SJSA1 (cell line): ENCODE results near the gene LAMA3. TPM values are rescaled to one million over a fixed set of nuclear protein-coding genes. Genes with fewer than 3 reads are reported as not detected.

Experiments used
- DNase-seq, 2 experiments: peaks; one replicate each; pipeline ENCODE4 v3.0.0-alpha.2; 2015 to 2020; ENCODE audit warnings: low spot score in 2 of 2, low read depth in 1 of 2
- H3K27ac ChIP-seq: fragments of 250-450 bp; sonication (Bioruptor Pico); 2 replicates; pipeline ENCODE4 v1.5.1; 2020; ENCODE audit warnings: mild to moderate bottlenecking, moderate library complexity
- H3K27me3 ChIP-seq: fragments of 250-450 bp; sonication (Bioruptor Pico); replicated peaks from 2 replicates; pipeline ENCODE4 v1.5.1; 2020; ENCODE audit warnings: mild to moderate bottlenecking, moderate library complexity
- H3K36me3 ChIP-seq: fragments of 250-450 bp; sonication (Bioruptor Pico); 2 replicates; pipeline ENCODE4 v1.5.1; 2020; ENCODE audit warnings: mild to moderate bottlenecking
- H3K4me1 ChIP-seq: fragments of 250-450 bp; sonication (Bioruptor Pico); replicated peaks from 2 replicates; pipeline ENCODE4 v1.6.1; 2021; ENCODE audit warnings: mild to moderate bottlenecking
- H3K4me3 ChIP-seq: fragments of 250-450 bp; sonication (Bioruptor Pico); 2 replicates; pipeline ENCODE4 v1.5.1; 2020; ENCODE audit warnings: mild to moderate bottlenecking
- H3K9me3 ChIP-seq: fragments of 250-450 bp; sonication (Bioruptor Pico); replicated peaks from 2 replicates; pipeline ENCODE4 v1.5.1; 2020; ENCODE audit warnings: mild to moderate bottlenecking
- total RNA-seq: library from RNA; depleted of rRNA; stranded (reverse); fragments of >200 nt; shearing (Covaris generic); gene quantifications from 2 replicates; pipeline ENCODE4 v1.2.3, GENCODE V29; 2014

LAMA3 gene
- total RNA-seq, 1 experiment from 2014 or later = 0.61 TPM

DNA sequence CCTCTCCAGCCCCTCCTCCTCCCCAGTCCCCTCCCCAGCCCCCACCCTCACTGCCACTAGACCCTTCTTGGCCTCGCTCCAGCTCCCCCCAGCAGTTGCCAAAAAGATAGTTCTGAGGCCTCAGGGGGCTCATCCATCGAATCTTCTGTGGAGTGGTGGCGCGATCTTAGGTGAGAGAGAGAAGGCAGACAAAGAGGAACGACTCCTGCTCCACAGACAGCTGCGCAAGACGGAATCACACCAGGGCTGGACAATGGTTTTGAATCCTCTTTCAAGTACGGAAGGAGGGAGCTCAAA is 68.1 kb downstream of the LAMA3 start:
- Histone ChIP-seq H3K36me3 (no peaks in the 10 kb centered on the region), H3K27me3 (0 out of 2 replicates have a peak, but pooled peaks cover 6% of the 10 kb centered on the region), H3K9me3 (no peaks in the 10 kb centered on the region; the same call in 1 of the 2 replicates), H3K4me3 (no peak overlapping the region), H3K4me1 (no peaks in the 10 kb centered on the region), H3K27ac (no peak overlapping the region)
- no peak for DNase-seq

DNA sequence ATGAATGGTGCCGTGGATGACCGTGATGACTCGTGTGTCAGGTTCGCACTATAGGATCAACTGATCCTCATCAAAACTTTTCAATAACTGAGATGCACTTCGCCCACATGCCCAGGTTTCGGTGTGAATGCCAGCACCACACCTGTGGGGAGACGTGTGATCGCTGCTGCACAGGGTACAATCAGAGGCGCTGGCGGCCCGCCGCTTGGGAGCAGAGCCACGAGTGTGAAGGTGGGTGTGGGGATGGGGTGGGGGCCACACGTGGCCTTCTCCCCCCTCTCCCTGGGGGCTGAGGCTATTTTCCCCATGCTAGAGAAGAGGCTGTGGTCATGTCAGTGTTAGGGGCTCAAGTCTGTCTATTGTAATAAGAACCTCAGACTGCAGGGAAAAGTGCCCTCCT is 69.0 kb downstream of the LAMA3 start:
- no peaks in the 10 kb centered on the region; the same call in 1 of the 2 replicates for H3K9me3 ChIP-seq
- no peak overlapping the region for H3K4me3 ChIP-seq
- H3K27ac ChIP-seq = no peak overlapping the region
- 0 out of 2 replicates have a peak, but pooled peaks cover 6% of the 10 kb centered on the region for H3K27me3 ChIP-seq
- H3K36me3 ChIP-seq = no peaks in the 10 kb centered on the region
- DNase-seq = no peak
- H3K4me1 ChIP-seq = no peaks in the 10 kb centered on the region

GRCh38 chr18:23761941-23762340 is 72.7 kb downstream of the LAMA3 start:
- Histone ChIP-seq H3K27me3 (0 out of 2 replicates have a peak, but pooled peaks cover 6% of the 10 kb centered on the region), H3K27ac (no peak overlapping the region), H3K4me1 (no peaks in the 10 kb centered on the region), H3K4me3 (no peak overlapping the region), H3K36me3 (no peaks in the 10 kb centered on the region), H3K9me3 (no peaks in the 10 kb centered on the region)
- DNase-seq = no peak

DNA sequence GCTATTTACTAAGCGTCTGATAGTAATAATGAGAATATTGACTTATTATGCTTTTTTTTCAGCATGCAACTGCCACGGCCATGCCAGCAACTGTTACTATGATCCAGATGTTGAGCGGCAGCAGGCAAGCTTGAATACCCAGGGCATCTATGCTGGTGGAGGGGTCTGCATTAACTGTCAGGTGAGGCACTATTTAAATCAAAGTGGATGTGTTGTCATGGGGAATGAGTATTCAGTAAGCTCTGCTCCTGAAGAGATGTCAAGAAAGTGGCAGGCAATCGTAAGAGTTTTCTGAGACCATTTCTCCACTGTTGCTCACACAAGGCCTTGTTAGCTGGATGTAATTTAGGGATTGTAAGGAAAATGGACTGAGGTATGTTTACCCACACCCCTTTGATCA is 74.1 kb downstream of the LAMA3 start:
- Histone ChIP-seq H3K36me3 (no peaks in the 10 kb centered on the region), H3K27me3 (0 out of 2 replicates have a peak, but pooled peaks cover 6% of the 10 kb centered on the region), H3K27ac (no peak overlapping the region), H3K4me1 (no peaks in the 10 kb centered on the region), H3K9me3 (no peaks in the 10 kb centered on the region), H3K4me3 (no peak overlapping the region)
- DNase-seq = no peak

DNA sequence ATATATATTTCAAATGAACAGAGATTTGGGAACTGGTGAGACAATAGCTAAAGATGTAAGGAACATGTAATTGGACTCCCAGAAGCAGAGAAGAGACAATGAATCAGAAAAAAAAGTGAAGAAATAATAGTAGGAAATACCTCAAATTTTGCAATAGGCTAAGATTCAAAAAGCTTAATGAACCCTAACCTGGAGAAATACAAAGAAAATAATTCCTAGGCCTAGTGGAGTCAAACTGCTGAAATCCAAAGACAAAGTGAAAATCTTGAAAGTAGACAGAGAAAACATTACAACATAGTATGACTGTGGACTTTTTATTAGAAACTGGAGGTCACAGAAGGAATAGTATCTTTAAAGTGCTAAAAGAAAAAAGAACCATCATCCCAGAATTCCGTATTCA is 76.7 kb downstream of the LAMA3 start:
- no peaks in the 10 kb centered on the region for H3K4me1 ChIP-seq
- no peak overlapping the region for H3K27ac ChIP-seq
- no peaks in the 10 kb centered on the region for H3K9me3 ChIP-seq
- H3K27me3 ChIP-seq = 0 out of 2 replicates have a peak, but pooled peaks cover 6% of the 10 kb centered on the region
- H3K36me3 ChIP-seq = no peaks in the 10 kb centered on the region
- DNase-seq = no peak
- no peak overlapping the region for H3K4me3 ChIP-seq

DNA sequence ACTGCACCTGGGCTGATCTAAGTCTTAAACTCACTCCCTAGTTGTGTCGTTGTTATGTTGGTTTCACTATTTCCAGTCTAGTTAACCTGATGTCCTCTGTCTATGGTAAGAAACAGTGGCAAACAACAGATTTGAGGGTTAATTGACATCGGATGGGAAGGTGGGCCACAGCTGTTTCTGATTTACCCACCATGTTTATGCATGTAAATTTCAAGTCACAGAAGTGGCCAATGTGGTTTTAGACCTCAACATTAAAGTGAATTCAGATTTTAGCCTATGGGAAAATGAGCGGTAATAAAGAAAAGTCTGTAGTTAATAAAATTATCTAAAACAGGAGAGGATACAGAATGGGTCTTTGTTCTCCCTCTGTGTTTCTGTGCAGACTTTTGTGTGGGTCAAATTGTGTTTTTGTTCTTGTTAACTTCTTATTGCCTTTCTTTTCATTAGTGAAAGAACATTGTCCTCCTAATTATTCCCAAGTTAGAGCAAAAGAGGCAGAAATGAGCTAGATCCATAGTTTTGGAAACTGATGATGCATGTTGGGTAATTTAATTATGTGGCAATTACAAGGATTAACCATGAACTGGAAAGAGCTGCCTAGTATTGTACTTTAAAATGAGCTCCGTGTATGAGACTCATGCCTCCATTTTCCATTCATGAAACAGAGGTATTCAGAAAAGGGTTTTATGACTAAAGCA is 83.2 kb downstream of the LAMA3 start:
- Histone ChIP-seq H3K9me3 (no peaks in the 10 kb centered on the region), H3K4me1 (no peaks in the 10 kb centered on the region), H3K4me3 (no peak overlapping the region), H3K27me3 (peaks cover 8% of the 10 kb centered on the region), H3K27ac (no peak overlapping the region), H3K36me3 (no peaks in the 10 kb centered on the region)
- DNase-seq = no peak

GRCh38 chr18:23776306-23776705 is 87.1 kb downstream of the LAMA3 start:
- no peak overlapping the region for H3K4me3 ChIP-seq
- peaks cover 8% of the 10 kb centered on the region for H3K27me3 ChIP-seq
- no peak overlapping the region for H3K27ac ChIP-seq
- H3K36me3 ChIP-seq = no peaks in the 10 kb centered on the region
- no peaks in the 10 kb centered on the region for H3K9me3 ChIP-seq
- H3K4me1 ChIP-seq = no peaks in the 10 kb centered on the region
- DNase-seq = no peak

GRCh38 chr18:23778828-23779227 is 89.6 kb downstream of the LAMA3 start:
- no peaks in the 10 kb centered on the region; the same call in 1 of the 2 replicates for H3K27me3 ChIP-seq
- H3K4me3 ChIP-seq = no peak overlapping the region
- H3K27ac ChIP-seq = no peak overlapping the region
- no peaks in the 10 kb centered on the region for H3K36me3 ChIP-seq
- H3K4me1 ChIP-seq = no peaks in the 10 kb centered on the region
- DNase-seq = no peak
- H3K9me3 ChIP-seq = no peaks in the 10 kb centered on the region

- H3K27ac ChIP-seq = no peak overlapping the region
- peak in 1 of 2 experiments; percentile 11 for DNase-seq
- H3K27me3 ChIP-seq = no peaks in the 10 kb centered on the region; the same call in 1 of the 2 replicates
- H3K4me1 ChIP-seq = no peaks in the 10 kb centered on the region
- H3K4me3 ChIP-seq = no peak overlapping the region
- no peaks in the 10 kb centered on the region for H3K36me3 ChIP-seq
- no peaks in the 10 kb centered on the region for H3K9me3 ChIP-seq
Observed at GRCh38 chr18:23779696-23780303, 90.5 kb downstream of the LAMA3 start.

DNA sequence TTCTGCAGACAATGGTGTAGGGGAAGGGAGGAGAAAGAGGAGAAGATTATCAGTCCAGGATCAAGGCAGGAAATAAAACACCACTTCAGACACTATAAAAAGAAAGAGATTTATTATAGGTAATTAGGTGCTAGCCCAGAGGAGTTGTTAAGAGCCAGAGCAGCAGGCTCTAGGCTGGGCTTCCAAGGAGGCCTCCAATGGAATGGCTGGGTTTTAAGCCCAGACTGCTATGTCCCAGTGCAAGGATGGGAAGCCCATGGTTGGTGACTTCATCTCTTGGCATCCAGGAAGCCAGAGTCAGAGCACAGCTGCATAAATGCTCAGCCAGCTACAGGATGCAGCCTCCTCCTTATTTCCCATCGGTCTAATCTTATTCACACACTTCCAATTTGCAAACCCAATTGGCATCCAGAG is 95.6 kb downstream of the LAMA3 start:
- H3K36me3 ChIP-seq = no peaks in the 10 kb centered on the region
- no peaks in the 10 kb centered on the region for H3K9me3 ChIP-seq
- no peak overlapping the region for H3K4me3 ChIP-seq
- no peaks in the 10 kb centered on the region for H3K27me3 ChIP-seq
- no peak overlapping the region for H3K27ac ChIP-seq
- no peaks in the 10 kb centered on the region for H3K4me1 ChIP-seq
- DNase-seq = no peak

DNA sequence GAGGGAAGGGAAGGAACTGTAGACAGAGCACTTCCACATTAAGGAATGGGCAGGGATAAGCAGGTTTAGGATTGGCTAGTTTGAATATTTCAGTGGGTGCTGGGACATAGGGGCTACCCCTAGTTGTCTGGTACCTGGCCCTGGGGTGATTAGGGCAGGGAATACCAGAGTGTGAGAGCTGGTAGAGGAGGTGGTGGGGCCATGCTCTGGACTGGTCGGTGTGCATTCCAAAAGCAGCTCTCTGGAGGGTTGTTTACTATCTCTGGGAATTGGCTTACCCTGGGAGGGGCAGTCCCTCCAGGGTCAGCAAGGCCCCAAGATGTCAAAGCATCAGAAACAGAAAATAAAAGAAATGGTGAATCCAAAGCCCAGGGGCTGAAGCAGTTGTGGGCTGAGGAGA is 103.8 kb downstream of the LAMA3 start:
- Histone ChIP-seq H3K9me3 (no peaks in the 10 kb centered on the region), H3K36me3 (no peaks in the 10 kb centered on the region), H3K4me3 (no peak overlapping the region), H3K27me3 (no peaks in the 10 kb centered on the region), H3K27ac (no peak overlapping the region), H3K4me1 (no peaks in the 10 kb centered on the region)
- no peak for DNase-seq

- Histone ChIP-seq H3K27ac (no peak overlapping the region), H3K4me3 (no peak overlapping the region), H3K36me3 (no peaks in the 10 kb centered on the region), H3K27me3 (no peaks in the 10 kb centered on the region), H3K9me3 (no peaks in the 10 kb centered on the region), H3K4me1 (no peaks in the 10 kb centered on the region)
- DNase-seq = no peak
Observed at GRCh38 chr18:23793985-23794867, 105.0 kb downstream of the LAMA3 start.

- no peak overlapping the region for H3K4me3 ChIP-seq
- no peaks in the 10 kb centered on the region for H3K4me1 ChIP-seq
- no peaks in the 10 kb centered on the region for H3K36me3 ChIP-seq
- H3K27me3 ChIP-seq = peaks cover 11% of the 10 kb centered on the region
- no peaks in the 10 kb centered on the region for H3K9me3 ChIP-seq
- no peak for DNase-seq
- H3K27ac ChIP-seq = no peak overlapping the region
Observed at GRCh38 chr18:23798249-23798648, 109.0 kb downstream of the LAMA3 start.

GRCh38 chr18:23798824-23799223 is 109.6 kb downstream of the LAMA3 start:
- Histone ChIP-seq H3K36me3 (no peaks in the 10 kb centered on the region), H3K27ac (no peak overlapping the region), H3K4me1 (no peaks in the 10 kb centered on the region), H3K27me3 (peaks cover 11% of the 10 kb centered on the region), H3K9me3 (no peaks in the 10 kb centered on the region), H3K4me3 (no peak overlapping the region)
- DNase-seq = no peak
